GM21360 (cell line): ENCODE results near the gene CYTH4.

Source experiments
- ATAC-seq: cut with Tn5 transposase; IDR thresholded peaks from one replicate; pipeline ENCODE4 v1.9.1; 2021; ENCODE audit warnings: mild to moderate bottlenecking, moderate library complexity; ENCODE audit not compliant: unreplicated experiment

Gene CYTH4

GRCh38 chr22:37288521-37288920 is 6.2 kb downstream of the CYTH4 start:
- ATAC-seq, result no peak

- no peak for ATAC-seq
Measured at GRCh38 chr22:37289156-37289735, 6.9 kb downstream of the CYTH4 start.

- ATAC-seq, result no peak
Measured at GRCh38 chr22:37290737-37291136, 8.4 kb downstream of the CYTH4 start.

GRCh38 chr22:37291559-37292298 is 9.4 kb downstream of the CYTH4 start:
- ATAC-seq, result no peak

GRCh38 chr22:37292641-37293040 is 10.3 kb downstream of the CYTH4 start:
- no peak for ATAC-seq

GRCh38 chr22:37293172-37293571 is 10.9 kb downstream of the CYTH4 start:
- no peak for ATAC-seq

GRCh38 chr22:37294747-37295146 is 12.4 kb downstream of the CYTH4 start:
- ATAC-seq, result no peak

- no peak for ATAC-seq
Measured at GRCh38 chr22:37295213-37295886, 13.0 kb downstream of the CYTH4 start.

GRCh38 chr22:37295946-37296345 is 13.6 kb downstream of the CYTH4 start:
- ATAC-seq, result no peak

- no peak for ATAC-seq
Measured at GRCh38 chr22:37298748-37299495, 16.6 kb downstream of the CYTH4 start.

GRCh38 chr22:37299969-37300509 is 17.7 kb downstream of the CYTH4 start:
- no peak for ATAC-seq

- no peak for ATAC-seq
Measured at GRCh38 chr22:37300551-37301017, 18.3 kb downstream of the CYTH4 start.

GRCh38 chr22:37301144-37301830 is 19.0 kb downstream of the CYTH4 start:
- no peak for ATAC-seq

- ATAC-seq, result no peak
Measured at GRCh38 chr22:37302674-37303555, 20.6 kb downstream of the CYTH4 start.

- ATAC-seq, result no peak
Measured at GRCh38 chr22:37303821-37304274, 21.5 kb downstream of the CYTH4 start.

GRCh38 chr22:37304595-37305343 is 22.5 kb downstream of the CYTH4 start:
- ATAC-seq, result no peak

- no peak for ATAC-seq
Measured at GRCh38 chr22:37305887-37306286, 23.6 kb downstream of the CYTH4 start.

- ATAC-seq, result no peak
Measured at GRCh38 chr22:37306494-37306829, 24.2 kb downstream of the CYTH4 start.
